ENCODE results near the gene ERC2.
"Not testable (repeated sequence)": the region's sequence is repeated elsewhere in the genome, so short reads cannot be mapped to it uniquely, and the experiment has no call there.

ERC2 gene

GRCh38 chr3:56023546-56023945, 444.7 kb downstream of the ERC2 start:
- H3K4me3 ChIP-seq (ENCODE audit: control insufficient read depth, low read depth, low read length): no peak overlapping the region
- DNase-seq (ENCODE audit: low read depth): no peak
- no peak for TF ChIP-seq CTCF (IDR thresholded peaks at IDR 0.05; ENCODE audit: control insufficient read depth, insufficient read depth, low read depth, low read length, missing control alignments)

GRCh38 chr3:56022619-56023018, 445.6 kb downstream of the ERC2 start:
- no peak for TF ChIP-seq CTCF (IDR thresholded peaks at IDR 0.05; ENCODE audit: control insufficient read depth, insufficient read depth, low read depth, low read length, missing control alignments)
- no peak for DNase-seq (ENCODE audit: low read depth)

GRCh38 chr3:56019490-56020146, 448.6 kb downstream of the ERC2 start:
- DNase-seq (ENCODE audit: low read depth): no peak
- TF ChIP-seq CTCF (IDR thresholded peaks at IDR 0.05; ENCODE audit: control insufficient read depth, insufficient read depth, low read depth, low read length, missing control alignments): no peak
- H3K4me3 ChIP-seq (ENCODE audit: control insufficient read depth, low read depth, low read length): no peak overlapping the region

More at GRCh38 chr3:56022619-56023018, 445.6 kb downstream of the ERC2 start:
- no peak overlapping the region for H3K4me3 ChIP-seq (ENCODE audit: control insufficient read depth, low read depth, low read length)

GRCh38 chr3:56015374-56015773, 452.9 kb downstream of the ERC2 start:
- not testable (repeated sequence) for DNase-seq (ENCODE audit: low read depth); H3K4me3 ChIP-seq (ENCODE audit: control insufficient read depth, low read depth, low read length)

GRCh38 chr3:56012721-56013120, 455.5 kb downstream of the ERC2 start:
- DNase-seq (ENCODE audit: low read depth): no peak
- H3K4me3 ChIP-seq (ENCODE audit: control insufficient read depth, low read depth, low read length): no peak overlapping the region
- TF ChIP-seq CTCF (IDR thresholded peaks at IDR 0.05; ENCODE audit: control insufficient read depth, insufficient read depth, low read depth, low read length, missing control alignments): no peak

GRCh38 chr3:56005196-56005805, 463.0 kb downstream of the ERC2 start:
- DNase-seq (ENCODE audit: low read depth): no peak
- no peak overlapping the region for H3K4me3 ChIP-seq (ENCODE audit: control insufficient read depth, low read depth, low read length)
- TF ChIP-seq CTCF (IDR thresholded peaks at IDR 0.05; ENCODE audit: control insufficient read depth, insufficient read depth, low read depth, low read length, missing control alignments): no peak

GRCh38 chr3:56003129-56003528, 465.1 kb downstream of the ERC2 start:
- no peak for TF ChIP-seq CTCF (IDR thresholded peaks at IDR 0.05; ENCODE audit: control insufficient read depth, insufficient read depth, low read depth, low read length, missing control alignments)
- no peak for DNase-seq (ENCODE audit: low read depth)
- no peak overlapping the region for H3K4me3 ChIP-seq (ENCODE audit: control insufficient read depth, low read depth, low read length)

All from AG09309 (cell line).